Measurements from ENCODE around the gene ICA1L.

The ICA1L gene

GRCh38 chr2:202782940-202783558, 88.5 kb downstream of the ICA1L start:
- no peak for DNase-seq (ENCODE audit: low read depth, low spot score)

- no peak for DNase-seq (ENCODE audit: low read depth, low spot score)
Observed at GRCh38 chr2:202780514-202781021, 91.0 kb downstream of the ICA1L start.

GRCh38 chr2:202778217-202778616, 93.3 kb downstream of the ICA1L start:
- DNase-seq (ENCODE audit: low read depth, low spot score): no peak

- DNase-seq (ENCODE audit: low read depth, low spot score): no peak
Observed at GRCh38 chr2:202774104-202774503, 97.5 kb downstream of the ICA1L start.

GRCh38 chr2:202773301-202773973, 98.1 kb downstream of the ICA1L start:
- DNase-seq (ENCODE audit: low read depth, low spot score): no peak

- DNase-seq (ENCODE audit: low read depth, low spot score): no peak
Observed at GRCh38 chr2:202771741-202772460, 99.7 kb downstream of the ICA1L start.

GRCh38 chr2:202771336-202771735, 100.2 kb downstream of the ICA1L start:
- no peak for DNase-seq (ENCODE audit: low read depth, low spot score)

GRCh38 chr2:202769201-202769600, 102.4 kb downstream of the ICA1L start:
- DNase-seq (ENCODE audit: low read depth, low spot score): no peak

- no peak for DNase-seq (ENCODE audit: low read depth, low spot score)
Observed at GRCh38 chr2:202768273-202768672, 103.3 kb downstream of the ICA1L start.

- no peak for DNase-seq (ENCODE audit: low read depth, low spot score)
Observed at GRCh38 chr2:202765436-202765835, 106.1 kb downstream of the ICA1L start.

- DNase-seq (ENCODE audit: low read depth, low spot score): no peak
Observed at GRCh38 chr2:202764991-202765390, 106.6 kb downstream of the ICA1L start.

GRCh38 chr2:202763916-202764315, 107.7 kb downstream of the ICA1L start:
- no peak for DNase-seq (ENCODE audit: low read depth, low spot score)

- no peak for DNase-seq (ENCODE audit: low read depth, low spot score)
Observed at GRCh38 chr2:202762556-202762955, 109.0 kb downstream of the ICA1L start.

- no peak for DNase-seq (ENCODE audit: low read depth, low spot score)
Observed at GRCh38 chr2:202760848-202761247, 110.7 kb downstream of the ICA1L start.

GRCh38 chr2:202758604-202759003, 113.0 kb downstream of the ICA1L start:
- no peak for DNase-seq (ENCODE audit: low read depth, low spot score)

GRCh38 chr2:202758128-202758527, 113.4 kb downstream of the ICA1L start:
- no peak for DNase-seq (ENCODE audit: low read depth, low spot score)

GRCh38 chr2:202757339-202757738, 114.2 kb downstream of the ICA1L start:
- no peak for DNase-seq (ENCODE audit: low read depth, low spot score)

GRCh38 chr2:202756598-202756997, 115.0 kb downstream of the ICA1L start:
- no peak for DNase-seq (ENCODE audit: low read depth, low spot score)

GRCh38 chr2:202754936-202755335, 116.6 kb downstream of the ICA1L start:
- no peak for DNase-seq (ENCODE audit: low read depth, low spot score)

- no peak for DNase-seq (ENCODE audit: low read depth, low spot score)
Observed at GRCh38 chr2:202752071-202752470, 119.5 kb downstream of the ICA1L start.

GRCh38 chr2:202750763-202751427, 120.7 kb downstream of the ICA1L start:
- no peak for DNase-seq (ENCODE audit: low read depth, low spot score)

GRCh38 chr2:202749477-202749876, 122.1 kb downstream of the ICA1L start:
- no peak for DNase-seq (ENCODE audit: low read depth, low spot score)
